HG02885 (cell line): ENCODE measurements around the gene PEX26.
"Not testable (repeated sequence)": the region's sequence is repeated elsewhere in the genome, so short reads cannot be mapped to it uniquely, and the experiment has no call there.

ENCODE experiments used
- ATAC-seq: cut with Tn5 transposase; IDR thresholded peaks from one replicate; pipeline ENCODE4 v1.9.1; 2021; ENCODE audit warnings: mild to moderate bottlenecking; ENCODE audit not compliant: unreplicated experiment, poor library complexity

The PEX26 gene

GRCh38 chr22:18114976-18115652 lies 37.3 kb downstream of the PEX26 start:
- no peak for ATAC-seq

- ATAC-seq: no peak
Observed at GRCh38 chr22:18115906-18116371, 38.1 kb downstream of the PEX26 start.

- ATAC-seq: no peak
Observed at GRCh38 chr22:18116634-18117033, 38.8 kb downstream of the PEX26 start.

GRCh38 chr22:18118345-18118915 lies 40.6 kb downstream of the PEX26 start:
- ATAC-seq: no peak

- ATAC-seq: no peak
Observed at GRCh38 chr22:18119409-18120110, 41.8 kb downstream of the PEX26 start.

- ATAC-seq: no peak
Observed at GRCh38 chr22:18120857-18121256, 43.1 kb downstream of the PEX26 start.

GRCh38 chr22:18121506-18121905 lies 43.7 kb downstream of the PEX26 start:
- ATAC-seq: no peak

- ATAC-seq: no peak
Observed at GRCh38 chr22:18121954-18122554, 44.3 kb downstream of the PEX26 start.

- ATAC-seq: not testable (repeated sequence)
Observed at GRCh38 chr22:18123476-18124025, 45.8 kb downstream of the PEX26 start.

GRCh38 chr22:18126606-18127005 lies 48.8 kb downstream of the PEX26 start:
- ATAC-seq: no peak

- ATAC-seq: no peak
Observed at GRCh38 chr22:18130018-18130417, 52.2 kb downstream of the PEX26 start.

GRCh38 chr22:18130699-18131429 lies 53.1 kb downstream of the PEX26 start:
- no peak for ATAC-seq

GRCh38 chr22:18133452-18133851 lies 55.7 kb downstream of the PEX26 start:
- no peak for ATAC-seq

- ATAC-seq: no peak
Observed at GRCh38 chr22:18136563-18137320, 59.0 kb downstream of the PEX26 start.

- not testable (repeated sequence) for ATAC-seq
Observed at GRCh38 chr22:18141004-18141403, 63.2 kb downstream of the PEX26 start.

- no peak for ATAC-seq
Observed at GRCh38 chr22:18144105-18144504, 66.3 kb downstream of the PEX26 start.

- ATAC-seq: no peak
Observed at GRCh38 chr22:18145676-18146388, 68.0 kb downstream of the PEX26 start.

GRCh38 chr22:18146389-18146753 lies 68.6 kb downstream of the PEX26 start:
- ATAC-seq: no peak

GRCh38 chr22:18147791-18148190 lies 70.0 kb downstream of the PEX26 start:
- no peak for ATAC-seq
